A549 (cell line): Measurements from ENCODE around the gene CD82.

Experiments used
- CHD2 ChIP-seq: fragments of 150-350 bp; IDR thresholded peaks from 2 replicates; pipeline ENCODE4 v1.6.1; 2014; ENCODE audit warnings: low read length; ENCODE audit not compliant: partially characterized antibody
- CHD4 ChIP-seq: fragments of 200-600 bp; sonication (generic); IDR thresholded peaks from 2 replicates; pipeline ENCODE4 v1.6.1; 2016; ENCODE audit warnings: antibody characterized with exemption, mild to moderate bottlenecking, borderline replicate concordance
- E2F6 ChIP-seq: IDR thresholded peaks from 2 replicates; pipeline ENCODE4 v1.6.1; 2012; ENCODE audit warnings: low read depth, borderline replicate concordance
- EP300 ChIP-seq, 2 experiments: fragments of >200 bp; sonication (Bioruptor Twin); formaldehyde crosslinking; IDR thresholded peaks; 2 replicates in 1 of 2; 3 replicates in 1 of 2; pipeline ENCODE4 v1.6.1; 2016 to 2017
- MAZ ChIP-seq: fragments of 150-350 bp; IDR thresholded peaks from 2 replicates; pipeline ENCODE4 v1.6.1; 2014; ENCODE audit warnings: antibody characterized with exemption, low read depth, low read length, borderline replicate concordance
- NR3C1 ChIP-seq: fragments of >200 bp; sonication (Bioruptor Twin); formaldehyde crosslinking; IDR thresholded peaks from 3 replicates; pipeline ENCODE4 v1.6.1; 2017
- POLR2A ChIP-seq: IDR thresholded peaks from 2 replicates; pipeline ENCODE4 v1.6.1; 2012; ENCODE audit warnings: mild to moderate bottlenecking, low read length
- ZSCAN20 ChIP-seq: fragments of 250-450 bp; sonication (Bioruptor Pico); IDR thresholded peaks from 2 replicates; pipeline ENCODE4 v1.8.0; 2022; ENCODE audit warnings: mild to moderate bottlenecking, moderate library complexity
- TF ChIP-seq, protein P1 (sequence below): fragments of >200 bp; sonication (Bioruptor Twin); formaldehyde crosslinking; IDR thresholded peaks from 3 replicates; pipeline ENCODE4 v1.5.1; 2016
- TF ChIP-seq, protein P2 (sequence below): fragments of 250-450 bp; sonication (Bioruptor Pico); IDR thresholded peaks from 2 replicates; pipeline ENCODE4 v1.5.0; 2021; ENCODE audit warnings: mild to moderate bottlenecking, moderate library complexity, borderline replicate concordance

GRCh38 chr11:44565211-44565952 is at the start of gene CD82:
- TF ChIP-seq, protein P1, sequence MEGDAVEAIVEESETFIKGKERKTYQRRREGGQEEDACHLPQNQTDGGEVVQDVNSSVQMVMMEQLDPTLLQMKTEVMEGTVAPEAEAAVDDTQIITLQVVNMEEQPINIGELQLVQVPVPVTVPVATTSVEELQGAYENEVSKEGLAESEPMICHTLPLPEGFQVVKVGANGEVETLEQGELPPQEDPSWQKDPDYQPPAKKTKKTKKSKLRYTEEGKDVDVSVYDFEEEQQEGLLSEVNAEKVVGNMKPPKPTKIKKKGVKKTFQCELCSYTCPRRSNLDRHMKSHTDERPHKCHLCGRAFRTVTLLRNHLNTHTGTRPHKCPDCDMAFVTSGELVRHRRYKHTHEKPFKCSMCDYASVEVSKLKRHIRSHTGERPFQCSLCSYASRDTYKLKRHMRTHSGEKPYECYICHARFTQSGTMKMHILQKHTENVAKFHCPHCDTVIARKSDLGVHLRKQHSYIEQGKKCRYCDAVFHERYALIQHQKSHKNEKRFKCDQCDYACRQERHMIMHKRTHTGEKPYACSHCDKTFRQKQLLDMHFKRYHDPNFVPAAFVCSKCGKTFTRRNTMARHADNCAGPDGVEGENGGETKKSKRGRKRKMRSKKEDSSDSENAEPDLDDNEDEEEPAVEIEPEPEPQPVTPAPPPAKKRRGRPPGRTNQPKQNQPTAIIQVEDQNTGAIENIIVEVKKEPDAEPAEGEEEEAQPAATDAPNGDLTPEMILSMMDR, result no peak
- TF ChIP-seq POLR2A (peak; percentile 25), MAZ (no peak), ZSCAN20 (no peak), NR3C1 (no peak), EP300 (IDR thresholded peaks at IDR 0.05) (no peak), CHD2 (no peak), CHD4 (no peak), E2F6 (no peak)
- TF ChIP-seq, protein P2, sequence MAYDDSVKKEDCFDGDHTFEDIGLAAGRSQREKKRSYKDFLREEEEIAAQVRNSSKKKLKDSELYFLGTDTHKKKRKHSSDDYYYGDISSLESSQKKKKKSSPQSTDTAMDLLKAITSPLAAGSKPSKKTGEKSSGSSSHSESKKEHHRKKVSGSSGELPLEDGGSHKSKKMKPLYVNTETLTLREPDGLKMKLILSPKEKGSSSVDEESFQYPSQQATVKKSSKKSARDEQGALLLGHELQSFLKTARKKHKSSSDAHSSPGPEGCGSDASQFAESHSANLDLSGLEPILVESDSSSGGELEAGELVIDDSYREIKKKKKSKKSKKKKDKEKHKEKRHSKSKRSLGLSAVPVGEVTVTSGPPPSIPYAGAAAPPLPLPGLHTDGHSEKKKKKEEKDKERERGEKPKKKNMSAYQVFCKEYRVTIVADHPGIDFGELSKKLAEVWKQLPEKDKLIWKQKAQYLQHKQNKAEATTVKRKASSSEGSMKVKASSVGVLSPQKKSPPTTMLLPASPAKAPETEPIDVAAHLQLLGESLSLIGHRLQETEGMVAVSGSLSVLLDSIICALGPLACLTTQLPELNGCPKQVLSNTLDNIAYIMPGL, result no peak
